GDM1 (cell line): ENCODE measurements around the gene SLC5A9.
"Not testable (repeated sequence)": the region's sequence is repeated elsewhere in the genome, so short reads cannot be mapped to it uniquely, and the experiment has no call there.

Experiments
- DNase-seq: peaks from one replicate; lab custom pipeline; 2025; lab: John Stamatoyannopoulos, UW

SLC5A9 gene

GRCh38 chr1:48242141-48242736 is 19.7 kb downstream of the SLC5A9 start:
- peak; percentile 10 for DNase-seq

- DNase-seq = peak; percentile 81
These were observed 22.6 kb downstream of the SLC5A9 start for GRCh38 chr1:48245106-48245505.

- DNase-seq = no peak
These were observed 24.2 kb downstream of the SLC5A9 start for GRCh38 chr1:48246727-48247126.

- no peak for DNase-seq
These were observed 25.8 kb downstream of the SLC5A9 start for GRCh38 chr1:48248356-48248755.

GRCh38 chr1:48249868-48250267 is 27.4 kb downstream of the SLC5A9 start:
- no peak for DNase-seq

GRCh38 chr1:48250572-48250971 is 28.1 kb downstream of the SLC5A9 start:
- no peak for DNase-seq

GRCh38 chr1:48251323-48251722 is 28.8 kb downstream of the SLC5A9 start:
- DNase-seq = no peak

GRCh38 chr1:48251821-48252220 is 29.3 kb downstream of the SLC5A9 start:
- no peak for DNase-seq

GRCh38 chr1:48254254-48254653 is 31.7 kb downstream of the SLC5A9 start:
- DNase-seq = no peak

GRCh38 chr1:48258106-48258505 is 35.6 kb downstream of the SLC5A9 start:
- no peak for DNase-seq

- no peak for DNase-seq
These were observed 39.4 kb downstream of the SLC5A9 start for GRCh38 chr1:48261881-48262400.

GRCh38 chr1:48263041-48263440 is 40.5 kb downstream of the SLC5A9 start:
- no peak for DNase-seq

- no peak for DNase-seq
These were observed 44.1 kb downstream of the SLC5A9 start for GRCh38 chr1:48266576-48266975.

- DNase-seq = not testable (repeated sequence)
These were observed 54.9 kb downstream of the SLC5A9 start for GRCh38 chr1:48277437-48277836.

- not testable (repeated sequence) for DNase-seq
These were observed 59.8 kb downstream of the SLC5A9 start for GRCh38 chr1:48282329-48282728.

GRCh38 chr1:48284696-48285420 is 62.3 kb downstream of the SLC5A9 start:
- not testable (repeated sequence) for DNase-seq

- DNase-seq = no peak
These were observed 63.0 kb downstream of the SLC5A9 start for GRCh38 chr1:48285525-48285924.

GRCh38 chr1:48291421-48291820 is 68.9 kb downstream of the SLC5A9 start:
- DNase-seq = no peak

GRCh38 chr1:48292706-48293105 is 70.2 kb downstream of the SLC5A9 start:
- no peak for DNase-seq

GRCh38 chr1:48294094-48294493 is 71.6 kb downstream of the SLC5A9 start:
- DNase-seq = not testable (repeated sequence)

- no peak for DNase-seq
These were observed 72.1 kb downstream of the SLC5A9 start for GRCh38 chr1:48294656-48295055.
